Gastrocnemius medialis (tissue), 4 donors: Measurements from ENCODE around the gene FAM83C. TPM values are rescaled to one million over a fixed set of nuclear protein-coding genes. Genes with fewer than 3 reads are reported as not detected.

Experiments used
- ATAC-seq, 2 donors: fragments of 150-250 bp; one replicate each; pipeline ENCODE4 v1.9.1; 2016
- DNase-seq, 2 donors: peaks; one replicate each; pipeline ENCODE4 v3.0.0-alpha.2; 2019
- H3K27ac ChIP-seq, 4 donors: fragments of 200-600 bp; sonication (generic); 1 replicate in 1 of 4; 2 replicates in 3 of 4; pipeline ENCODE4 v1.5.1; 2016 to 2018; ENCODE audit warnings: mild to moderate bottlenecking in 2 of 4, moderate library complexity in 1 of 4
- H3K27me3 ChIP-seq, 3 donors: fragments of 200-600 bp; sonication (generic) in 2 of 3; 1 replicate in 1 of 3; 2 replicates in 2 of 3; pipeline versions ENCODE4 v1.5.1 to v1.6.0; 2016 to 2019; ENCODE audit warnings: mild to moderate bottlenecking in 1 of 3, moderate library complexity in 1 of 3
- H3K36me3 ChIP-seq, 2 donors: fragments of 200-600 bp; sonication (generic) in 1 of 2; one replicate each; pipeline ENCODE4 v1.5.1; 2017 to 2018
- H3K4me1 ChIP-seq, 2 donors: fragments of 200-600 bp; sonication (generic) in 1 of 2; one replicate each; pipeline ENCODE4 v1.5.1; 2016 to 2017; ENCODE audit warnings: mild to moderate bottlenecking in 2 of 2
- H3K4me3 ChIP-seq, 4 donors: fragments of 200-600 bp; sonication (generic) in 3 of 4; 1 replicate in 1 of 4; 2 replicates in 3 of 4; pipeline ENCODE4 v1.5.1; 2016 to 2019; ENCODE audit warnings: mild to moderate bottlenecking in 2 of 4
- H3K9me3 ChIP-seq, 3 donors: fragments of 200-600 bp; sonication (generic) in 2 of 3; 1 replicate in 1 of 3; 2 replicates in 2 of 3; pipeline ENCODE4 v1.5.1; 2016 to 2019
- CTCF ChIP-seq, 5 experiments: fragments of 450-650 bp in 3 of 5; fragments of 200-600 bp in 2 of 5; sonication (generic) in 2 of 5; IDR thresholded peaks in 4 of 5; conservative IDR thresholded peaks in 1 of 5; 1 replicate in 4 of 5; 2 replicates in 1 of 5; pipeline ENCODE4 v1.5.1; 2016 to 2019; ENCODE audit warnings: antibody characterized with exemption in 5 of 5, mild to moderate bottlenecking in 3 of 5, moderate library complexity in 3 of 5
- POLR2A ChIP-seq, 2 donors: fragments of 450-650 bp; IDR thresholded peaks; one replicate each; pipeline ENCODE4 v1.6.1; 2017; ENCODE audit warnings: antibody characterized with exemption in 2 of 2, mild to moderate bottlenecking in 2 of 2, moderate library complexity in 2 of 2
- in situ Hi-C, 4 donors: fragments of 200-750 bp; cut with MboI; loops; one replicate each; pipeline versions ENCODE4 v1.15.0 to v1.8.0; 2017; ENCODE audit warnings: low sequenced_read_pairs in 4 of 4
- intact Hi-C: fragments of 100-400 bp; cut with DNase I; formaldehyde crosslinking; loops from one replicate; pipeline ENCODE4 v1.15.1; 2023; ENCODE audit warnings: low total_unique reads
- total RNA-seq, 4 donors: library from RNA; depleted of rRNA; stranded (reverse); fragments of >200 nt; gene quantifications; one replicate each; pipeline versions ENCODE4 v1.1.0 to v1.2.3, GENCODE V29; 2016

Gene FAM83C
- total RNA-seq, 4 donors from 2014 or later, result not detected

- DNase-seq (no peak), ATAC-seq (no peak)
- in situ Hi-C loops, result no loop called here
- H3K4me1 ChIP-seq, result peaks cover 22% of the 10 kb centered on the region in 2 donors
- intact Hi-C loops, result loop anchor here (10.0 kb wide), 1 partner anchor 454 kb away; the partner anchor contains the start of gene NCOA6
- H3K9me3 ChIP-seq, result no peaks in the 10 kb centered on the region
- TF ChIP-seq CTCF (IDR thresholded peaks at IDR 0.05 in 4 of 5, conservative IDR thresholded peaks at IDR 0.05 in 1 of 5), result no peak
- TF ChIP-seq POLR2A (IDR thresholded peaks at IDR 0.05), result no peak
- peaks cover 0 to 24% of the 10 kb centered on the region in 2 donors for H3K36me3 ChIP-seq
- H3K4me3 ChIP-seq, result no peak overlapping the region
- peak overlapping the region in 3 of 4 donors; percentile 89 to 97 (median 97) for H3K27ac ChIP-seq
- no peaks in the 10 kb centered on the region for H3K27me3 ChIP-seq
These were observed 13.2 kb downstream of the FAM83C start for GRCh38 chr20:35279040-35279439.

GRCh38 chr20:35277531-35278395 lies 14.5 kb downstream of the FAM83C start, which contains the start of gene MMP24OS:
TSS of gene MMP24OS (minus strand) at chr20:35278122. CDS start at chr20:35277929, 193 bp downstream.
- Histone ChIP-seq H3K27me3 (no peaks in the 10 kb centered on the region), H3K36me3 (peaks cover 0 to 24% of the 10 kb centered on the region in 2 donors), H3K4me3 (peak within 1 kb of the TSS; percentile 80 to 99 (median 85)), H3K9me3 (no peaks in the 10 kb centered on the region), H3K4me1 (peaks cover 12 to 14% of the 10 kb centered on the region in 2 donors), H3K27ac (peak within 1 kb of the TSS; percentile 89 to 97 (median 97))
- in situ Hi-C loops (no loop called here), intact Hi-C loops (loop anchor here (2.0 to 10.0 kb wide), 2 partner anchors 131 to 453 kb away; partner anchors contain the start of genes EDEM2 and NCOA6)
- DNase-seq (peak; percentile 82 to 90), ATAC-seq (peak; percentile 94 to 95)
- TF ChIP-seq CTCF (IDR thresholded peaks at IDR 0.05 in 4 of 5, conservative IDR thresholded peaks at IDR 0.05 in 1 of 5) (peak in 2 of 5 experiments; percentile 30 to 35), POLR2A (IDR thresholded peaks at IDR 0.05) (peak; percentile 94 to 96)

- peak overlapping the region; percentile 80 to 99 (median 85) for H3K4me3 ChIP-seq
- H3K36me3 ChIP-seq, result peaks cover 0 to 24% of the 10 kb centered on the region in 2 donors
- no peaks in the 10 kb centered on the region for H3K9me3 ChIP-seq
- DNase-seq (no peak), ATAC-seq (peak in 1 of 2 donors; percentile 10)
- peaks cover 12 to 14% of the 10 kb centered on the region in 2 donors for H3K4me1 ChIP-seq
- H3K27ac ChIP-seq, result peak overlapping the region; percentile 89 to 97 (median 97)
- in situ Hi-C loops (no loop called here), intact Hi-C loops (loop anchor here (2.0 to 10.0 kb wide), 2 partner anchors 130 to 452 kb away; partner anchors contain the start of genes EDEM2 and NCOA6)
- no peaks in the 10 kb centered on the region for H3K27me3 ChIP-seq
- TF ChIP-seq CTCF (IDR thresholded peaks at IDR 0.05 in 4 of 5, conservative IDR thresholded peaks at IDR 0.05 in 1 of 5) (no peak), POLR2A (IDR thresholded peaks at IDR 0.05) (no peak)
These were observed 15.1 kb downstream of the FAM83C start for GRCh38 chr20:35277127-35277526.

GRCh38 chr20:35276408-35276807 lies 15.8 kb downstream of the FAM83C start:
- H3K9me3 ChIP-seq, result no peaks in the 10 kb centered on the region
- H3K4me3 ChIP-seq, result peak overlapping the region in 2 of 4 donors; percentile 80 to 85
- in situ Hi-C loops (no loop called here), intact Hi-C loops (loop anchor here (2.0 to 10.0 kb wide), 2 partner anchors 130 to 452 kb away; partner anchors contain the start of genes EDEM2 and NCOA6)
- DNase-seq (no peak), ATAC-seq (no peak)
- TF ChIP-seq POLR2A (IDR thresholded peaks at IDR 0.05) (no peak), CTCF (IDR thresholded peaks at IDR 0.05 in 4 of 5, conservative IDR thresholded peaks at IDR 0.05 in 1 of 5) (no peak)
- H3K27ac ChIP-seq, result peak overlapping the region; percentile 89 to 97 (median 97)
- peaks cover 12 to 14% of the 10 kb centered on the region in 2 donors for H3K4me1 ChIP-seq
- no peaks in the 10 kb centered on the region for H3K27me3 ChIP-seq
- peaks cover 0 to 24% of the 10 kb centered on the region in 2 donors for H3K36me3 ChIP-seq
